GM21367 (cell line): ENCODE measurements around the gene TM4SF4.

ENCODE experiments used
- ATAC-seq: cut with Tn5 transposase; IDR thresholded peaks from one replicate; pipeline ENCODE4 v1.9.1; 2021; ENCODE audit not compliant: unreplicated experiment

TM4SF4 gene

DNA sequence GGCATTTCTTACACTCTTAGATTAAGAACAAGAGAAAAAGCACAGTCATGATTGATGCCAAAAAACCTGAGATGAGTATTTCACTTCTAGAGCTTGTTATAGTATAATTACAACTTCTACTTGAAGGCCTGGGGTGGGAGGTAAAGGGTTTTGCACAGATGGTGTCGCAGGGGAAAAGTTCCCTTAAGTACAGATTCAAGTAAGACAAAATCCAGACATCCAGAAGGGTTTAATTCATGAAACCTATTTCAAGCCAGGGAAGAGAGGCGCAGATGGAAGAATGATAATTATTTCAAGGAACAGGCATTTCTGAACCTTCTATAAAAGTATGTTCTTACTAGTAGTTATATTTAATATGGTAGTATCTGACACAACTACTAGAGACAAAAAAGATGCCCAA, 70.6 kb downstream of the TM4SF4 start:
- ATAC-seq, result no peak

- ATAC-seq, result no peak
These were observed 72.9 kb downstream of the TM4SF4 start for GRCh38 chr3:149547413-149547812.

DNA sequence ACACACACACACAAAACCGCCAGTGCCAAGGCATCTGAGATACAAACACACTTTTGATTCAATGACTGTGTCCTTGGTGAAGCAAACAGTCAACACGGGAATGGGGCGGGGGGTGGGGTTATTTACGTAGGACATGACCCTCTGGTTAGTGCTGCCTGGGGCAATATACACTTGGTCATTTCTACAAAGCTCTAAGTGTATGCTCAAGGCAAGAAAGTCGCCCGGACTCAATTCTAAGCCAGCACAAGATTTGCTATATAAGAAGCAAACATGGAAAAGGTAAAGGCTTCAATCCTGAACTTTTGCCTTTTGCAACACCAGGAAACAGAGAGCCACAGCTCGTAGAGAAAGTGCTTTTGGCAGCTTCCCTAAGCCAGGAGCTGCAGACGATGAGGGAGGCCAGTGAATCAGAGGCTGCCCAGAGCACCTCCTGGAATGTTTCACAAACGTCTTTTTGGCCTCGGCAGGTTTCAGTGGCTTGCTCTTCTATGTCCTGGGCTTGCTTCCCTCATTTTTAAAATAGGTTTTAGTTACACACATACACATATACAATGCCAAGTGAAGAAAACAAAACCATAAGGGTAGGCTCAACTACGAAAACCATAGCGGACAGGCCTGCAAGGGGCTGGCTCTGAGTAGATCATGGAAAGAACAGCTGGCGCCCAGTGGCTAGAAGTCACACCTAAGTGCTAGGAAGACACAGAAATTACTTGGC, 73.6 kb downstream of the TM4SF4 start:
- ATAC-seq, result no peak

- ATAC-seq, result no peak
These were observed 74.2 kb downstream of the TM4SF4 start for GRCh38 chr3:149548669-149549065.

DNA sequence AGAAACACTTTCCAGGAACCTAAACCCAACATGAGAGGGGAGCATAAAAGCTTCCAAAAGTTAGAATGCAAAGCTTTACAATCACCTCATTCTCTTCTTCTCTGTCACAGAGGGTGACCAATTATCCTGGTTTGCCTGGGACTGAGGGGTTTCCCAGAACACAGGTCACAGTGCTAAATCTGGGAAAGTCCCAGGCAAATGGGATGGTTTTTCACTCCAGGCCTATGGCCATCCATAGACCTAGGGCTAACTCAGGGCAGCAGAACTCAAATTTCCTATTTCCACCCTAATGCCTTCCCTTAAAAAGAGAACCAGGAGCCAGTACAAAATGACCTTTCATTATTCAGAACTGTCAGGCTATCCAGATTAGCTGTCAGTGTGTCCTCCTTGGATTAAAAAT, 77.0 kb downstream of the TM4SF4 start:
- no peak for ATAC-seq

- no peak for ATAC-seq
These were observed 78.2 kb downstream of the TM4SF4 start for GRCh38 chr3:149552700-149553099.
